ENCODE results near the gene C22orf39.

The C22orf39 gene

GRCh38 chr22:19410941-19411689, 36.4 kb downstream of the C22orf39 start:
- H3K9ac ChIP-seq (ENCODE audit: low read length) = no peak overlapping the region
- peaks cover 43% of the 10 kb centered on the region for H4K20me1 ChIP-seq (ENCODE audit: insufficient read depth, low read length)
- no peaks in the 10 kb centered on the region for H3K27me3 ChIP-seq (replicated peaks; ENCODE audit: insufficient read depth, low read length)
- no peak overlapping the region for H3K4me2 ChIP-seq (ENCODE audit: low read depth, low read length)
- H3K79me2 ChIP-seq (ENCODE audit: low read length) = peaks cover 98% of the 10 kb centered on the region
- H3K4me3 ChIP-seq (ENCODE audit: low read length) = no peak overlapping the region
- H3K4me1 ChIP-seq (ENCODE audit: low read length) = no peaks in the 10 kb centered on the region
- no peaks in the 10 kb centered on the region for H3K9me3 ChIP-seq (replicated peaks; ENCODE audit: insufficient read depth, low read length)
- DNase-seq = no peak
- no peak overlapping the region for H3K27ac ChIP-seq (ENCODE audit: low read length)
- H3F3A ChIP-seq (ENCODE audit: insufficient read depth, low read length) = no peaks in the 10 kb centered on the region; the same call in 1 of the 2 replicates
- TF ChIP-seq CTCF (IDR thresholded peaks at IDR 0.05; ENCODE audit: low read length) (no peak), EZH2 (optimal IDR thresholded peaks at IDR 0.05; ENCODE audit: low read depth, low read length) (no peak), EZH2phosphoT487 (IDR thresholded peaks at IDR 0.05; ENCODE audit: low read length) (no peak)
- no peak overlapping the region for H2AFZ ChIP-seq (ENCODE audit: low read length)
- H3K9me2 ChIP-seq (replicated peaks; ENCODE audit: insufficient read depth, low read length) = no peaks in the 10 kb centered on the region
- peaks cover 15% of the 10 kb centered on the region for H3K36me3 ChIP-seq (replicated peaks; ENCODE audit: insufficient read depth, low read length)

GRCh38 chr22:19407649-19408606, 39.6 kb downstream of the C22orf39 start:
- Histone ChIP-seq H3K9me3 (replicated peaks; ENCODE audit: insufficient read depth, low read length) (no peaks in the 10 kb centered on the region), H3K9ac (ENCODE audit: low read length) (no peak overlapping the region), H3K27ac (ENCODE audit: low read length) (no peak overlapping the region), H3K4me1 (ENCODE audit: low read length) (no peaks in the 10 kb centered on the region), H3K4me2 (ENCODE audit: low read depth, low read length) (no peak overlapping the region), H3K4me3 (ENCODE audit: low read length) (no peak overlapping the region), H3K79me2 (ENCODE audit: low read length) (peaks cover 77% of the 10 kb centered on the region), H3K36me3 (replicated peaks; ENCODE audit: insufficient read depth, low read length) (peaks cover 15% of the 10 kb centered on the region), H3K27me3 (replicated peaks; ENCODE audit: insufficient read depth, low read length) (no peaks in the 10 kb centered on the region), H4K20me1 (ENCODE audit: insufficient read depth, low read length) (peaks cover 23% of the 10 kb centered on the region), H3K9me2 (replicated peaks; ENCODE audit: insufficient read depth, low read length) (no peaks in the 10 kb centered on the region), H2AFZ (ENCODE audit: low read length) (no peak overlapping the region), H3F3A (ENCODE audit: insufficient read depth, low read length) (no peaks in the 10 kb centered on the region)
- DNase-seq = no peak
- TF ChIP-seq EZH2phosphoT487 (IDR thresholded peaks at IDR 0.05; ENCODE audit: low read length) = no peak
- TF ChIP-seq EZH2 (optimal IDR thresholded peaks at IDR 0.05; ENCODE audit: low read depth, low read length) = no peak

GRCh38 chr22:19406846-19407245, 40.7 kb downstream of the C22orf39 start:
- no peak overlapping the region for H2AFZ ChIP-seq (ENCODE audit: low read length)
- H3K4me2 ChIP-seq (ENCODE audit: low read depth, low read length) = no peak overlapping the region
- peaks cover 19% of the 10 kb centered on the region for H3K36me3 ChIP-seq (replicated peaks; ENCODE audit: insufficient read depth, low read length)
- no peak for DNase-seq
- H3K27me3 ChIP-seq (replicated peaks; ENCODE audit: insufficient read depth, low read length) = no peaks in the 10 kb centered on the region
- peaks cover 72% of the 10 kb centered on the region for H3K79me2 ChIP-seq (ENCODE audit: low read length)
- no peak overlapping the region for H3K27ac ChIP-seq (ENCODE audit: low read length)
- H4K20me1 ChIP-seq (ENCODE audit: insufficient read depth, low read length) = peaks cover 14% of the 10 kb centered on the region
- H3K4me3 ChIP-seq (ENCODE audit: low read length) = no peak overlapping the region
- H3F3A ChIP-seq (ENCODE audit: insufficient read depth, low read length) = no peaks in the 10 kb centered on the region
- no peaks in the 10 kb centered on the region for H3K4me1 ChIP-seq (ENCODE audit: low read length)
- no peak overlapping the region for H3K9ac ChIP-seq (ENCODE audit: low read length)
- TF ChIP-seq EZH2 (optimal IDR thresholded peaks at IDR 0.05; ENCODE audit: low read depth, low read length) = no peak
- no peaks in the 10 kb centered on the region for H3K9me2 ChIP-seq (replicated peaks; ENCODE audit: insufficient read depth, low read length)
- no peaks in the 10 kb centered on the region for H3K9me3 ChIP-seq (replicated peaks; ENCODE audit: insufficient read depth, low read length)

GRCh38 chr22:19406281-19406811, 41.2 kb downstream of the C22orf39 start:
- Histone ChIP-seq H3K36me3 (replicated peaks; ENCODE audit: insufficient read depth, low read length) (peaks cover 20% of the 10 kb centered on the region), H3K4me3 (ENCODE audit: low read length) (no peak overlapping the region), H3K9me3 (replicated peaks; ENCODE audit: insufficient read depth, low read length) (no peaks in the 10 kb centered on the region), H3K9me2 (replicated peaks; ENCODE audit: insufficient read depth, low read length) (no peaks in the 10 kb centered on the region), H3K4me2 (ENCODE audit: low read depth, low read length) (no peak overlapping the region), H4K20me1 (ENCODE audit: insufficient read depth, low read length) (peaks cover 9% of the 10 kb centered on the region), H2AFZ (ENCODE audit: low read length) (no peak overlapping the region), H3K27ac (ENCODE audit: low read length) (no peak overlapping the region), H3K4me1 (ENCODE audit: low read length) (no peaks in the 10 kb centered on the region), H3K9ac (ENCODE audit: low read length) (no peak overlapping the region), H3F3A (ENCODE audit: insufficient read depth, low read length) (no peaks in the 10 kb centered on the region), H3K79me2 (ENCODE audit: low read length) (peaks cover 68% of the 10 kb centered on the region), H3K27me3 (replicated peaks; ENCODE audit: insufficient read depth, low read length) (no peaks in the 10 kb centered on the region)
- DNase-seq = no peak
- no peak for TF ChIP-seq EZH2phosphoT487 (IDR thresholded peaks at IDR 0.05; ENCODE audit: low read length)
- no peak for TF ChIP-seq EZH2 (optimal IDR thresholded peaks at IDR 0.05; ENCODE audit: low read depth, low read length)
- no peak for TF ChIP-seq CTCF (IDR thresholded peaks at IDR 0.05; ENCODE audit: low read length)
